Brain microvascular endothelial cell (primary cell): ENCODE measurements around the gene C4orf51.
A peak's percentile ranks its signal among the peaks of the same experiment; 100 is the strongest.
"Not testable (repeated sequence)": the region's sequence is repeated elsewhere in the genome, so short reads cannot be mapped to it uniquely, and the experiment has no call there.

Source experiments
- DNase-seq: peaks from one replicate; pipeline ENCODE4 v3.0.0-alpha.2; 2020
- H3K27ac ChIP-seq: fragments of 250-450 bp; sonication (Bioruptor Pico); 2 replicates; pipeline ENCODE4 v1.5.1; 2020; ENCODE audit warnings: mild to moderate bottlenecking, moderate library complexity
- H3K27me3 ChIP-seq: fragments of 250-450 bp; sonication (Bioruptor Pico); replicated peaks from 2 replicates; pipeline ENCODE4 v1.5.1; 2020; ENCODE audit warnings: mild to moderate bottlenecking
- H3K36me3 ChIP-seq: fragments of 250-450 bp; sonication (Bioruptor Pico); replicated peaks from 2 replicates; pipeline ENCODE4 v1.5.1; 2020; ENCODE audit warnings: mild to moderate bottlenecking
- H3K4me3 ChIP-seq: 2 replicates; pipeline ENCODE4 v1.5.1; 2011; ENCODE audit warnings: low read depth, mild to moderate bottlenecking, control low read depth, low read length, moderate library complexity
- CTCF ChIP-seq: IDR thresholded peaks from 2 replicates; pipeline ENCODE4 v1.5.1; 2011; ENCODE audit warnings: low read depth, mild to moderate bottlenecking, moderate library complexity, low read length, control low read depth, inconsistent platforms; ENCODE audit errors: missing control alignments
- in situ Hi-C: cut with HindIII; loops from 2 replicates; pipeline ENCODE4 v1.10.0; 2017; ENCODE audit warnings: low sequenced_read_pairs, low pct_ligation_motif_present

The C4orf51 gene

DNA sequence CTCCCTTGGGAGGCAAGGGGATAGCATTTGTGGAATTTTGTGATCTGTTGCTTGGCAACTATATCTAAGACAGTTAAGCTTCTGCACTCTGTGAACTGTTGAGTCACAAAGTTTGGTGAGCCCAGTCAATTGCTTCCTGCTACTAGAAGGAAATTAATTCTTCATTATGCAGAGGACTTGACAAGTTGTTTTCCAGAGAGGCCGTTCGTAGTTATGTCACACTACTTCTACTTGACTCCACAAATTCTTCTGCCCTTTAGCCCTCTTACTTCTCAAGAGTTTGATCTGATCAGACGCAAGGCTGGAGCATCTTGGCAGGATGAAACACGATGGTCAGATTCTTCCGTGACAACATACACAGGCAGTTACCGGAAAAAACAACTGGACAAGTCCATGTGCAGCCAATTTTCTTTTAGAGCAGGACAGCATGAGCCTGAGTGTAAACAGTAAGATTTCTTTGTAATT is at the start of gene C4orf51:
C4orf51 (plus strand) TSS at position 156 of the 465 bp plus-strand sequence; CDS start at position 214, 58 bp downstream.
- DNase-seq = peak; percentile 42
- no peak for TF ChIP-seq CTCF
- Histone ChIP-seq H3K27me3 (no peaks in the 10 kb centered on the region), H3K36me3 (no peaks in the 10 kb centered on the region), H3K27ac (peak within 1 kb of the TSS; percentile 71), H3K4me3 (no peak within 1 kb of the TSS)
- in situ Hi-C loops = no loop called here

- no peak overlapping the region for H3K27ac ChIP-seq
- no peaks in the 10 kb centered on the region for H3K27me3 ChIP-seq
- TF ChIP-seq CTCF = no peak
- H3K4me3 ChIP-seq = no peak overlapping the region
- DNase-seq = no peak
- peaks cover 2% of the 10 kb centered on the region for H3K36me3 ChIP-seq
- in situ Hi-C loops = no loop called here
These were observed 44.8 kb upstream of the C4orf51 start for GRCh38 chr4:145635117-145635516.

GRCh38 chr4:145635630-145636029 is 44.3 kb upstream of the C4orf51 start:
- no peaks in the 10 kb centered on the region for H3K27me3 ChIP-seq
- no peak for TF ChIP-seq CTCF
- DNase-seq = no peak
- in situ Hi-C loops = no loop called here
- peaks cover 2% of the 10 kb centered on the region for H3K36me3 ChIP-seq
- H3K27ac ChIP-seq = no peak overlapping the region
- H3K4me3 ChIP-seq = no peak overlapping the region

- peaks cover 2% of the 10 kb centered on the region for H3K36me3 ChIP-seq
- no peak overlapping the region for H3K4me3 ChIP-seq
- no peak for DNase-seq
- no peak for TF ChIP-seq CTCF
- no peaks in the 10 kb centered on the region for H3K27me3 ChIP-seq
- H3K27ac ChIP-seq = no peak overlapping the region
- in situ Hi-C loops = no loop called here
These were observed 40.7 kb upstream of the C4orf51 start for GRCh38 chr4:145639186-145639698.

DNA sequence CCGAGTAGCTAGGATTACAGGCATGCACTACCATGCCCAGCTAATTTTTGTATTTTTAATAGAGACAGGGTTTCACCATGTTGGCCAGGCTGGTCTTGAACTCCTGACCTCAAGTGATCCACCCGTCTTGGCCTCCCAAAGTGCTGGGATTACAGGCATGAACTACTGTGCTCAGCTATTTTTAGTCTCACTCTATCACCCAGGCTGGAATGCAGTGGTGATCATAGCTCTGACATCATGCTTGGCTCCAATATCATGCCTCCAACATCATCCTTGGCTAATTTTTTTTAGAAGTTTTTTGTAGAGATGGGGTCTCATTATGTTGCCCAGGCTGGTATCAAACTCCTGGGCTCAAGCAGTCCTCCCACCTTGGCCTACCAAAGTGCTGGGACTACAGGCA is 39.7 kb upstream of the C4orf51 start:
- H3K4me3 ChIP-seq, in situ Hi-C loops, H3K27me3 ChIP-seq, H3K36me3 ChIP-seq: not testable (repeated sequence)
- H3K27ac ChIP-seq = peak overlapping the region; percentile 30
- peak; percentile 83 for DNase-seq

- no peak for DNase-seq
- TF ChIP-seq CTCF = no peak
These were observed 36.7 kb upstream of the C4orf51 start for GRCh38 chr4:145643295-145643694.

More at GRCh38 chr4:145643295-145643694, 36.7 kb upstream of the C4orf51 start:
- in situ Hi-C loops = no loop called here
- Histone ChIP-seq H3K36me3 (peaks cover 2% of the 10 kb centered on the region), H3K27me3 (no peaks in the 10 kb centered on the region), H3K27ac (no peak overlapping the region), H3K4me3 (no peak overlapping the region)
